ENCODE data around the gene PIAS2. TPM values are rescaled to one million over a fixed set of nuclear protein-coding genes. Genes with fewer than 3 reads are reported as not detected.

The PIAS2 gene
- total and polyA plus RNA-seq, 4 donors, result 5.6 to 17.2 (median 9.2) TPM

- H3K9ac ChIP-seq (ENCODE audit: low read depth in 1 of 2, low read length in 2 of 2), result no peak overlapping the region
- no peak for TF ChIP-seq RAD21 (IDR thresholded peaks at IDR 0.05)
- TF ChIP-seq ATF3 (IDR thresholded peaks at IDR 0.05), result no peak
- no peak for TF ChIP-seq JUND (IDR thresholded peaks at IDR 0.05)
- no peak for TF ChIP-seq HNF4G (IDR thresholded peaks at IDR 0.05)
- no peak for TF ChIP-seq HNF4A (conservative IDR thresholded peaks at IDR 0.05)
- TF ChIP-seq MAX (IDR thresholded peaks at IDR 0.05), result no peak
- TF ChIP-seq SP1 (IDR thresholded peaks at IDR 0.05), result no peak
- no peak for TF ChIP-seq NR2F2 (IDR thresholded peaks at IDR 0.05)
- no peak for TF ChIP-seq GABPA (IDR thresholded peaks at IDR 0.05 in 1 of 2, conservative IDR thresholded peaks at IDR 0.05 in 1 of 2)
- TF ChIP-seq YY1 (IDR thresholded peaks at IDR 0.05), result no peak
- TF ChIP-seq, protein P1, sequence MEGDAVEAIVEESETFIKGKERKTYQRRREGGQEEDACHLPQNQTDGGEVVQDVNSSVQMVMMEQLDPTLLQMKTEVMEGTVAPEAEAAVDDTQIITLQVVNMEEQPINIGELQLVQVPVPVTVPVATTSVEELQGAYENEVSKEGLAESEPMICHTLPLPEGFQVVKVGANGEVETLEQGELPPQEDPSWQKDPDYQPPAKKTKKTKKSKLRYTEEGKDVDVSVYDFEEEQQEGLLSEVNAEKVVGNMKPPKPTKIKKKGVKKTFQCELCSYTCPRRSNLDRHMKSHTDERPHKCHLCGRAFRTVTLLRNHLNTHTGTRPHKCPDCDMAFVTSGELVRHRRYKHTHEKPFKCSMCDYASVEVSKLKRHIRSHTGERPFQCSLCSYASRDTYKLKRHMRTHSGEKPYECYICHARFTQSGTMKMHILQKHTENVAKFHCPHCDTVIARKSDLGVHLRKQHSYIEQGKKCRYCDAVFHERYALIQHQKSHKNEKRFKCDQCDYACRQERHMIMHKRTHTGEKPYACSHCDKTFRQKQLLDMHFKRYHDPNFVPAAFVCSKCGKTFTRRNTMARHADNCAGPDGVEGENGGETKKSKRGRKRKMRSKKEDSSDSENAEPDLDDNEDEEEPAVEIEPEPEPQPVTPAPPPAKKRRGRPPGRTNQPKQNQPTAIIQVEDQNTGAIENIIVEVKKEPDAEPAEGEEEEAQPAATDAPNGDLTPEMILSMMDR (IDR thresholded peaks at IDR 0.05; ENCODE audit: low read depth, low read length, missing input control), result no peak
- H3K9me3 ChIP-seq (ENCODE audit: control insufficient read depth in 4 of 4, low read length in 3 of 4), result peaks cover 3 to 6% (median 5%) of the 10 kb centered on the region in 4 donors
- no peak overlapping the region for H3K4me3 ChIP-seq (ENCODE audit: low read depth in 1 of 3, low read length in 3 of 3)
- H3K27ac ChIP-seq (ENCODE audit: low read depth in 1 of 2, low read length in 2 of 2), result no peak overlapping the region
- WGBS, result 97% methylated on average over 1 of the region's 1 CpG
- H3K4me1 ChIP-seq (ENCODE audit: control insufficient read depth in 4 of 4, insufficient read depth in 4 of 4, low read length in 3 of 4), result no peaks in the 10 kb centered on the region
- no peak for DNase-seq (ENCODE audit: low spot score)
- H3K36me3 ChIP-seq (ENCODE audit: control insufficient read depth in 4 of 4, insufficient read depth in 3 of 4, low read depth in 1 of 4, low read length in 3 of 4), result peaks cover 4 to 17% (median 10%) of the 10 kb centered on the region in 4 donors
- H3K27me3 ChIP-seq (ENCODE audit: control insufficient read depth in 4 of 4, insufficient read depth in 4 of 4, low read length in 3 of 4), result no peaks in the 10 kb centered on the region
Measured at GRCh38 chr18:46888965-46889364, 28.3 kb downstream of the PIAS2 start.

- Histone ChIP-seq H3K36me3 (ENCODE audit: control insufficient read depth in 4 of 4, insufficient read depth in 3 of 4, low read depth in 1 of 4, low read length in 3 of 4) (peaks cover 4 to 17% (median 10%) of the 10 kb centered on the region in 4 donors), H3K9me3 (ENCODE audit: control insufficient read depth in 4 of 4, low read length in 3 of 4) (peaks cover 3 to 6% (median 5%) of the 10 kb centered on the region in 4 donors), H3K4me1 (ENCODE audit: control insufficient read depth in 4 of 4, insufficient read depth in 4 of 4, low read length in 3 of 4) (no peaks in the 10 kb centered on the region), H3K9ac (ENCODE audit: low read depth in 1 of 2, low read length in 2 of 2) (no peak overlapping the region), H3K4me3 (ENCODE audit: low read depth in 1 of 3, low read length in 3 of 3) (no peak overlapping the region), H3K27me3 (ENCODE audit: control insufficient read depth in 4 of 4, insufficient read depth in 4 of 4, low read length in 3 of 4) (no peaks in the 10 kb centered on the region), H3K27ac (ENCODE audit: low read depth in 1 of 2, low read length in 2 of 2) (no peak overlapping the region)
- TF ChIP-seq MAX (IDR thresholded peaks at IDR 0.05) (no peak), FOXA2 (IDR thresholded peaks at IDR 0.05) (no peak), SP1 (IDR thresholded peaks at IDR 0.05) (no peak), NR2F2 (IDR thresholded peaks at IDR 0.05) (no peak), YY1 (IDR thresholded peaks at IDR 0.05) (no peak), RXRA (IDR thresholded peaks at IDR 0.05) (no peak), ATF3 (IDR thresholded peaks at IDR 0.05) (no peak), HNF4G (IDR thresholded peaks at IDR 0.05) (no peak)
- TF ChIP-seq, protein P2, sequence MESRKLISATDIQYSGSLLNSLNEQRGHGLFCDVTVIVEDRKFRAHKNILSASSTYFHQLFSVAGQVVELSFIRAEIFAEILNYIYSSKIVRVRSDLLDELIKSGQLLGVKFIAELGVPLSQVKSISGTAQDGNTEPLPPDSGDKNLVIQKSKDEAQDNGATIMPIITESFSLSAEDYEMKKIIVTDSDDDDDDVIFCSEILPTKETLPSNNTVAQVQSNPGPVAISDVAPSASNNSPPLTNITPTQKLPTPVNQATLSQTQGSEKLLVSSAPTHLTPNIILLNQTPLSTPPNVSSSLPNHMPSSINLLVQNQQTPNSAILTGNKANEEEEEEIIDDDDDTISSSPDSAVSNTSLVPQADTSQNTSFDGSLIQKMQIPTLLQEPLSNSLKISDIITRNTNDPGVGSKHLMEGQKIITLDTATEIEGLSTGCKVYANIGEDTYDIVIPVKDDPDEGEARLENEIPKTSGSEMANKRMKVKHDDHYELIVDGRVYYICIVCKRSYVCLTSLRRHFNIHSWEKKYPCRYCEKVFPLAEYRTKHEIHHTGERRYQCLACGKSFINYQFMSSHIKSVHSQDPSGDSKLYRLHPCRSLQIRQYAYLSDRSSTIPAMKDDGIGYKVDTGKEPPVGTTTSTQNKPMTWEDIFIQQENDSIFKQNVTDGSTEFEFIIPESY (IDR thresholded peaks at IDR 0.05), result no peak
- TF ChIP-seq, protein P1 (IDR thresholded peaks at IDR 0.05; ENCODE audit: low read depth, low read length, missing input control), result no peak
- no peak for DNase-seq (ENCODE audit: low spot score)
- 28% methylated on average over 2 of the region's 2 CpGs for WGBS
Measured at GRCh38 chr18:46886893-46887292, 30.4 kb downstream of the PIAS2 start.

Measured in liver (tissue), 9 donors.